IMR-90 (cell line): ENCODE measurements around the gene BCAS4.
A peak's percentile ranks its signal among the peaks of the same experiment; 100 is the strongest.

Source experiments
- BHLHE40 ChIP-seq: fragments of 150-350 bp; IDR thresholded peaks from 2 replicates; pipeline ENCODE4 v1.6.1; 2016; ENCODE audit warnings: mild to moderate bottlenecking, low read depth, low read length
- CEBPB ChIP-seq: IDR thresholded peaks from 2 replicates; pipeline ENCODE4 v1.6.1; 2012; ENCODE audit warnings: low read depth, low read length, improper control_type of control experiment
- CTCF ChIP-seq: conservative IDR thresholded peaks from 2 replicates; pipeline ENCODE4 v1.5.1; 2012; ENCODE audit warnings: mild to moderate bottlenecking, low read depth, low read length, improper control_type of control experiment
- FOS ChIP-seq: fragments of 150-350 bp; IDR thresholded peaks from 2 replicates; pipeline ENCODE4 v1.6.1; 2016; ENCODE audit warnings: low read depth, low read length
- MAZ ChIP-seq: IDR thresholded peaks from 2 replicates; pipeline ENCODE4 v1.6.1; 2012; ENCODE audit warnings: low read depth, mild to moderate bottlenecking, low read length, improper control_type of control experiment, moderate library complexity, borderline replicate concordance
- MXI1 ChIP-seq: IDR thresholded peaks from 2 replicates; pipeline ENCODE4 v1.6.1; 2012; ENCODE audit warnings: low read depth, mild to moderate bottlenecking, low read length, moderate library complexity, borderline replicate concordance
- NFE2L2 ChIP-seq: fragments of 150-350 bp; IDR thresholded peaks from 2 replicates; pipeline ENCODE4 v1.6.1; 2016; ENCODE audit warnings: low read depth, mild to moderate bottlenecking, low read length
- POLR2A ChIP-seq: IDR thresholded peaks from 2 replicates; pipeline ENCODE4 v1.6.1; 2012; ENCODE audit warnings: mild to moderate bottlenecking, low read depth, low read length
- SMC3 ChIP-seq: fragments of 150-350 bp; IDR thresholded peaks from 2 replicates; pipeline ENCODE4 v1.6.1; 2016; ENCODE audit warnings: low read depth, mild to moderate bottlenecking, antibody characterized with exemption, low read length, moderate library complexity

GRCh38 chr20:50834599-50835005, 39.7 kb downstream of the BCAS4 start:
- TF ChIP-seq POLR2A (no peak), CEBPB (peak; percentile 25; the same call in 1 of the 2 replicates), SMC3 (no peak), CTCF (no peak), MXI1 (no peak), FOS (no peak), NFE2L2 (no peak), MAZ (no peak), BHLHE40 (0 out of 2 replicates have a peak, but pooled peaks have one; percentile 4)
